Forelimb muscle (tissue), 1 donor: ENCODE measurements around the gene STAC3. TPM values are rescaled to one million over a fixed set of nuclear protein-coding genes. Genes with fewer than 3 reads are reported as not detected.

Source experiments
- DNase-seq: peaks from one replicate; pipeline ENCODE4 v3.0.0-alpha.2; 2013; ENCODE audit warnings: low read depth
- polyA plus RNA-seq: library from polyadenylated mRNA; unstranded; fragments of 120-200 nt; gene quantifications from one replicate; pipeline ENCODE4 v1.2.1, GENCODE V29; 2013; ENCODE audit not compliant: insufficient read length

Gene STAC3
- polyA plus RNA-seq, 1 donor: 488 TPM

GRCh38 chr12:57211791-57212700 is 38.9 kb downstream of the STAC3 start:
- DNase-seq: no peak

GRCh38 chr12:57210926-57211692 is 39.9 kb downstream of the STAC3 start:
- no peak for DNase-seq

- DNase-seq: no peak
Observed at GRCh38 chr12:57210461-57210860, 40.5 kb downstream of the STAC3 start.

GRCh38 chr12:57209916-57210315 is 41.1 kb downstream of the STAC3 start:
- no peak for DNase-seq

GRCh38 chr12:57208631-57209282 is 42.2 kb downstream of the STAC3 start:
- DNase-seq: no peak

GRCh38 chr12:57207731-57208630 is 43.0 kb downstream of the STAC3 start:
- no peak for DNase-seq

- no peak for DNase-seq
Observed at GRCh38 chr12:57205931-57206330, 45.1 kb downstream of the STAC3 start.

GRCh38 chr12:57205186-57205585 is 45.8 kb downstream of the STAC3 start:
- DNase-seq: no peak

- DNase-seq: no peak
Observed at GRCh38 chr12:57204454-57204853, 46.5 kb downstream of the STAC3 start.

GRCh38 chr12:57203791-57204190 is 47.2 kb downstream of the STAC3 start:
- no peak for DNase-seq

GRCh38 chr12:57203201-57203600 is 47.8 kb downstream of the STAC3 start:
- DNase-seq: no peak

- no peak for DNase-seq
Observed at GRCh38 chr12:57202321-57202720, 48.7 kb downstream of the STAC3 start.

- DNase-seq: no peak
Observed at GRCh38 chr12:57201631-57202030, 49.4 kb downstream of the STAC3 start.

GRCh38 chr12:57201219-57201618 is 49.8 kb downstream of the STAC3 start:
- DNase-seq: no peak

- no peak for DNase-seq
Observed at GRCh38 chr12:57200497-57200896, 50.5 kb downstream of the STAC3 start.

GRCh38 chr12:57199191-57199590 is 51.8 kb downstream of the STAC3 start:
- no peak for DNase-seq

GRCh38 chr12:57198329-57198728 is 52.7 kb downstream of the STAC3 start:
- no peak for DNase-seq

GRCh38 chr12:57196956-57197355 is 54.0 kb downstream of the STAC3 start:
- no peak for DNase-seq

GRCh38 chr12:57196439-57196838 is 54.5 kb downstream of the STAC3 start:
- no peak for DNase-seq

- DNase-seq: no peak
Observed at GRCh38 chr12:57195611-57196371, 55.2 kb downstream of the STAC3 start.

- DNase-seq: no peak
Observed at GRCh38 chr12:57195186-57195585, 55.8 kb downstream of the STAC3 start.
